Measurements from ENCODE around the gene ARMC9.

The ARMC9 gene

DNA sequence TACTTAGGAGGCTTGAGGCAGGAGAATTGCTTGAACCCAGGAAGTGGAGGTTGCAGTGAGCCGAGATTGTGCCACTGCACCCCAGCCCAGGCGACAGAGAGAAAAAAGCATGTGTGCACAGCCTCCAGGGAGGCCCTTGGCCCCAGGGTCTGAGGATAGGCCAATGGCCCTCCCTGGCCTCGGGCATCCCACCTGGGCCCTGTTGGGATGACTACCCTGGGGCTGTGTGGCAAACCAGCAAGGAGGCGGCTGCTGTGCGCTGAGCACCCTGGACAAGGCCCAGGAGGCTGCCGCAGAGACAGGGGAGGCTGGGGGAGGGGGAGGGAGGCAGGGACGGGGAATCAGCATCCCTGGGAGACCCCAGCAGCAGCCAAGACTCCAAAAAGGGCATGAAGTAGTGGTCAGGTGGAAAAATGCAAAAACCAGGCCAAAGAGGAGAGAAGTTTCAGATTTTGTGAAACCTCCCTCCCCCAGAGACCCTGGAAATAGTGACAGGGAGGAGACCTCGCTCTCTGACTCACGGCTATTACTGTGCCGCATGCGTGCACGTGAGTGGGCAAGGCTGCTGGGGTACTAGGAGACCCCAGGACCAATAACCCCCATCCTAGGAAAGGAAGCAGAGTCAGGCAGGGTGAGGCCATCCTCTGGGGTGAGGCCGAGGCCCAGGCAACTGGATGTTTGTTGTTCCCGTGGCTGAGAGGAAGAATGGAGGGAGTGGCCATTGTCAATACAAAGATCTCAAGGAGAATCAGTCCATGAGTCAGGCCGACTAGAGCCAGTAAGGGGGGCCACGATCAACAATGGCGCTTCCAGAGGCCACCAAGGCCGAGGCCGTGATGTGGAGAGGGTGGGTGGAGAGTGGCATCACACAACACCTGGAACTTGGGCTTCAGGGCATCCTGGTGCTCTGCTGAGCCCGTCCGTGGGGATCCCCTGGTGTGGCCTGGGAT is 181.1 kb downstream of the ARMC9 start:
- Histone ChIP-seq H3K36me3 (ENCODE audit: control insufficient read depth, insufficient read depth, low read length) (no peaks in the 10 kb centered on the region), H3K27ac (ENCODE audit: low read length) (no peak overlapping the region), H3K27me3 (ENCODE audit: control insufficient read depth, insufficient read depth, low read length) (no peaks in the 10 kb centered on the region), H3K4me1 (ENCODE audit: control insufficient read depth, insufficient read depth, low read length) (peaks cover 4% of the 10 kb centered on the region), H3K9me3 (ENCODE audit: control insufficient read depth, insufficient read depth, low read length) (no peaks in the 10 kb centered on the region), H3K4me3 (ENCODE audit: low read length) (no peak overlapping the region)
- no CpG with 5 or more reads among the region's 21 CpGs for WGBS (ENCODE audit: insufficient coverage, insufficient read length)
- no peak for DNase-seq (ENCODE audit: low read depth, low spot score)

DNA sequence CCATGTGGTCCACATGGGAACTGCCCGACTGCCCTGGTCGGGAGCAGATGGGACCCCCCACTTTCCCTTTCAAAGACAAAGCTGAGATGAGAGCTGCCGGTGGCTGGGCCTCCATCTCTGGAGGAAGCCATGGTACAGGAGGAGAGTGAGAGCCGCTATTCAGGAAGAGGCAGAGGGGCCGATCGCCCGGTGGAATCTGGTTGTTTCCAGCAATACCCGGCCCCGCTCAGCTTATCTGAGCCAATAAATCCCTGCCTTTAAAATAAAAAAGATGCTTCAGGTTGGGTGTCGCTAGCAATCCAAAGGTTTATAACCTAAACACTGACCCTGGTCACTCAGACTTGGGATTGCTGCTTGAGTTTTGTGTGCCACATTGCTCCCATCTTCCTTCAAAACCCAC is 181.9 kb downstream of the ARMC9 start:
- no CpG with 5 or more reads among the region's 10 CpGs for WGBS (ENCODE audit: insufficient coverage, insufficient read length)
- no peaks in the 10 kb centered on the region for H3K36me3 ChIP-seq (ENCODE audit: control insufficient read depth, insufficient read depth, low read length)
- no peak overlapping the region for H3K4me3 ChIP-seq (ENCODE audit: low read length)
- no peaks in the 10 kb centered on the region for H3K27me3 ChIP-seq (ENCODE audit: control insufficient read depth, insufficient read depth, low read length)
- no peak overlapping the region for H3K27ac ChIP-seq (ENCODE audit: low read length)
- H3K4me1 ChIP-seq (ENCODE audit: control insufficient read depth, insufficient read depth, low read length), result peaks cover 4% of the 10 kb centered on the region; the same call in 1 of the 2 replicates
- no peak for DNase-seq (ENCODE audit: low read depth, low spot score)
- no peaks in the 10 kb centered on the region for H3K9me3 ChIP-seq (ENCODE audit: control insufficient read depth, insufficient read depth, low read length)

DNA sequence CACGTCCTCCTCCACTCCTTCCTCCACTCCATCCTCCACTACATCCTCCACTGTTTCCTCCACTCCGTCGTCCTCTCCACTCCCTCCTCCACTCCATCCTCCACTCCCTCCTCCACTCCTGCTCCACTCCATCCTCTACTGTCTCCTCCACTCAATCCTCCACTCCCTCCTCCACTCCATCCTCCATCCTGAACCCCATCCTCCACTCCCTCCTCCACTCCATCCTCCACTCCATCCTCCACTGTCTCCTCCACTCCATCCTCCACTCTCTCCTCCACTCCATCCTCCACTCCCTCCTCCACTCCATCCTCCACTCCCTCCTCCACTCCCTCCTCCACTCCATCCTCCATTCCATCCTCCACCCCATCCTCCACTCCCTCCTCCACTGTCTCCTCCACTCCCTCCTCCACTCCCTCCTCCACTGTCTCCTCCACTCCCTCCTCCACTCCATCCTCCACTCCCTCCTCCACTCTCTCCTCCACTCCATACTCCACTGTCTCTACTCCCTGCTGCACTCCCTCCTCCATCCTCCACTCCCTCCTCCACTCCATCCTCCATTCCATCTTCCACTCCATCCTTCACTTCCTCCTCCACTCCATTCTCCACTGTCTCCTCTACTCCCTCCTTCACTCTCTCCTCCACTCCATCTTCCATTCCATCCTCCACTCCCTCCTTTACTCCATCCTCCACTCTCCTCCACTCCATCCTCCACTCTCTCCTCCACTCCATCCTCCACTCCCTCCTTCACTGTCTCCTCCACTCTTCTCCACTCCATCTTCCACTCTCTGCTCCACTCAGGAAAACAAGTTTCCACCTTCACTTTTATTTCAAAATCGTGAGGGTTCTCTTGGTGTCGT is 182.8 kb downstream of the ARMC9 start:
- Histone ChIP-seq H3K27me3 (ENCODE audit: control insufficient read depth, insufficient read depth, low read length) (no peaks in the 10 kb centered on the region), H3K9me3 (ENCODE audit: control insufficient read depth, insufficient read depth, low read length) (no peaks in the 10 kb centered on the region), H3K4me3 (ENCODE audit: low read length) (no peak overlapping the region), H3K4me1 (ENCODE audit: control insufficient read depth, insufficient read depth, low read length) (peaks cover 4% of the 10 kb centered on the region; the same call in 1 of the 2 replicates), H3K27ac (ENCODE audit: low read length) (no peak overlapping the region), H3K36me3 (ENCODE audit: control insufficient read depth, insufficient read depth, low read length) (no peaks in the 10 kb centered on the region; the same call in 1 of the 2 replicates)
- 100% methylated on average over 2 of the region's 5 CpGs for WGBS (ENCODE audit: insufficient coverage, insufficient read length)
- no peak for DNase-seq (ENCODE audit: low read depth, low spot score)

DNA sequence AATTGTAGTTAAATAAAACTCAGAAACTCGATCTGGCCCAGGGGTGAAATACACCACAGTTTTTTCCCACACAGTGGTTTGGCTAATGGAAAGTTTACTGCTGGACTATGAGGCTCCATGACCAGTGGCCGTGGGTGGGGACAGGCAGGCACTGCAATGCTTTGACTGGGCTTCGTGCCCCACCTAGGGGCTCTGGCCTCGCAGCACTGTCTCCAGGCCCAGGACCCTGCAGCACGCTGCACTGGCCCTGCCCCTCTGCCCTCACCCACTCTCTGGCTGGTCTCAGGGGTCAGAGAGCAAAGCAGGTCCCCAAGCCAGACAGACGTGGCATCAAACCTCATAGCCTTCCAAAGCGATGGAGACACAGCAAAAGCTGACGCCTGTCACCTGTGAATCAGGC is 183.7 kb downstream of the ARMC9 start:
- no peak for DNase-seq (ENCODE audit: low read depth, low spot score)
- WGBS (ENCODE audit: insufficient coverage, insufficient read length), result no CpG with 5 or more reads among the region's 8 CpGs
- H3K4me3 ChIP-seq (ENCODE audit: low read length), result no peak overlapping the region
- no peak overlapping the region for H3K27ac ChIP-seq (ENCODE audit: low read length)
- H3K9me3 ChIP-seq (ENCODE audit: control insufficient read depth, insufficient read depth, low read length), result no peaks in the 10 kb centered on the region
- no peaks in the 10 kb centered on the region for H3K27me3 ChIP-seq (ENCODE audit: control insufficient read depth, insufficient read depth, low read length)
- no peaks in the 10 kb centered on the region; the same call in 1 of the 2 replicates for H3K36me3 ChIP-seq (ENCODE audit: control insufficient read depth, insufficient read depth, low read length)
- 0 out of 2 replicates have a peak, but pooled peaks cover under 1% of the 10 kb centered on the region for H3K4me1 ChIP-seq (ENCODE audit: control insufficient read depth, insufficient read depth, low read length)

DNA sequence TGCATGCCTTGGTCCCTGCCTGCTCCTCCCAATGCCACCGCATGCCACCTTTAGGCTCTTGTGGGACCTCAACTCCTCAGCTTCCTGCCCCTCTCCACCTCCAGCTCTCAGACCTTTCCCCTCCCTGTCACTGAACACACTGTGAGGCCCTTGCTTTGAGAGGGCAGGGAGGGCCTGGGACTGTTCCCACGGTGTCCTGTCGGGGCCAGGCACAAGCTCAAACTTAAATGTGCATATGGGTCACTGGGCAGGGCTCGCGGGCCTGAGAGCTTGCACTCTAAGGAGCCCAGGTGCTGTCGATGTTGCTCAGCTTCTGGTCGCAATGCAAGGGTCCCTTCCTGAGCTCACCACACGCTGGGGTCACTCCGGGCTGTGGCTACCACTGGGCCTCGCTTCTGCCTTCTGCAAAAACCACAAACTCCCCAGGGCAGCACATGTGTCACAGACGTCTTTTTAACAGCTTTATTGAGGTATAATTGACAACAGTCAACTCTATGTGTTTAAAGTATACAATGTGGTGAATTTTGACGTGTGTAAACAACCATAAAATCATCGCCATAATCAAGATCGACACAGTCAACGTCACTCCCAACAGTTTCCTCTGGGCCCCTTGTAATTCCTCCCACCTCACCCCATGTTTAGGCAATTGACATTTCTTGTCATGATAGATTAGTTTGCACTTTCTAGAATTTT is 185.1 kb downstream of the ARMC9 start:
- no peak for DNase-seq (ENCODE audit: low read depth, low spot score)
- H3K4me3 ChIP-seq (ENCODE audit: low read length), result no peak overlapping the region
- no peaks in the 10 kb centered on the region for H3K9me3 ChIP-seq (ENCODE audit: control insufficient read depth, insufficient read depth, low read length)
- H3K27ac ChIP-seq (ENCODE audit: low read length), result no peak overlapping the region
- 0 out of 2 replicates have a peak, but pooled peaks cover 1% of the 10 kb centered on the region for H3K4me1 ChIP-seq (ENCODE audit: control insufficient read depth, insufficient read depth, low read length)
- no CpG with 5 or more reads among the region's 15 CpGs for WGBS (ENCODE audit: insufficient coverage, insufficient read length)
- H3K36me3 ChIP-seq (ENCODE audit: control insufficient read depth, insufficient read depth, low read length), result no peaks in the 10 kb centered on the region; the same call in 1 of the 2 replicates
- no peaks in the 10 kb centered on the region for H3K27me3 ChIP-seq (ENCODE audit: control insufficient read depth, insufficient read depth, low read length)

DNA sequence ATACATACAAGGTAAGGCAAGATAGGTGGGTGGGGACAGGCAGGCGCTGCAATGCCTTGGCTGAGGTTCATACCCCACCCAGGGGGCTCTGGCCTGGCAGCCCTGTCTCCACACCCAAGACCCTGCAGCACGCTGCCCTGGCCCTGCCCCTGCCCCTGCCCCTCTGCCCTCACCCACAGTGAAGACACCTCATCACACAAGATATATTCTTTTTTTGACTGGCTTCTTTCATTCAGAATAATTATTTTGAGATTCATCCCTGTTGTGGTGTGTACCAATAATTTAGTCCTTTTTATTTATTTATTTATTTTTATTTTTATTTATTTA is 185.6 kb downstream of the ARMC9 start:
- peaks cover 4% of the 10 kb centered on the region; the same call in 1 of the 2 replicates for H3K4me1 ChIP-seq (ENCODE audit: control insufficient read depth, insufficient read depth, low read length)
- H3K27ac ChIP-seq (ENCODE audit: low read length), result no peak overlapping the region
- WGBS (ENCODE audit: insufficient coverage, insufficient read length), result no CpG with 5 or more reads among the region's 2 CpGs
- H3K27me3 ChIP-seq (ENCODE audit: control insufficient read depth, insufficient read depth, low read length), result no peaks in the 10 kb centered on the region
- no peaks in the 10 kb centered on the region for H3K9me3 ChIP-seq (ENCODE audit: control insufficient read depth, insufficient read depth, low read length)
- DNase-seq (ENCODE audit: low read depth, low spot score), result no peak
- H3K4me3 ChIP-seq (ENCODE audit: low read length), result no peak overlapping the region
- no peaks in the 10 kb centered on the region; the same call in 1 of the 2 replicates for H3K36me3 ChIP-seq (ENCODE audit: control insufficient read depth, insufficient read depth, low read length)

DNA sequence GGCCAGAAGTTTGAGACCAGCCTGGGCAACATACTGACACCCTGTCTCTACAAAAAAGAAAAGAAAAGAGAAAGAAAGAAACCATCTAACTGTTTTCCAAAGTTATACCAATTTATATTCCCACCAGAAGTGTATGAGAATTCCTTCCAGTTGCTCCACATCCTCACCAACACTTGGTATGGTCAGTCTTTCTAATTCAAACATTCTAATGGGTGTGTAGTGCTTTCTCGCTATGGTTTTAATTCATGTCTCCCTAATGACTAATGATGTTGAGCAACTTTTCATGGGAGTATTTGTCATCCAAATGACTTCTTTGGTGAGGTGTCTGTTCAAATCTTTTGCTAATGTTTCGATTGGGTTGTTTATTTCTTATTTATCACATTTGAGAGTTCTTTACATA is 186.5 kb downstream of the ARMC9 start:
- no CpG with 5 or more reads among the region's 2 CpGs for WGBS (ENCODE audit: insufficient coverage, insufficient read length)
- H3K36me3 ChIP-seq (ENCODE audit: control insufficient read depth, insufficient read depth, low read length), result no peaks in the 10 kb centered on the region; the same call in 1 of the 2 replicates
- no peak for DNase-seq (ENCODE audit: low read depth, low spot score)
- H3K4me3 ChIP-seq (ENCODE audit: low read length), result no peak overlapping the region
- H3K4me1 ChIP-seq (ENCODE audit: control insufficient read depth, insufficient read depth, low read length), result peaks cover 5% of the 10 kb centered on the region; the same call in 1 of the 2 replicates
- no peaks in the 10 kb centered on the region for H3K9me3 ChIP-seq (ENCODE audit: control insufficient read depth, insufficient read depth, low read length)
- no peak overlapping the region for H3K27ac ChIP-seq (ENCODE audit: low read length)
- H3K27me3 ChIP-seq (ENCODE audit: control insufficient read depth, insufficient read depth, low read length), result no peaks in the 10 kb centered on the region

DNA sequence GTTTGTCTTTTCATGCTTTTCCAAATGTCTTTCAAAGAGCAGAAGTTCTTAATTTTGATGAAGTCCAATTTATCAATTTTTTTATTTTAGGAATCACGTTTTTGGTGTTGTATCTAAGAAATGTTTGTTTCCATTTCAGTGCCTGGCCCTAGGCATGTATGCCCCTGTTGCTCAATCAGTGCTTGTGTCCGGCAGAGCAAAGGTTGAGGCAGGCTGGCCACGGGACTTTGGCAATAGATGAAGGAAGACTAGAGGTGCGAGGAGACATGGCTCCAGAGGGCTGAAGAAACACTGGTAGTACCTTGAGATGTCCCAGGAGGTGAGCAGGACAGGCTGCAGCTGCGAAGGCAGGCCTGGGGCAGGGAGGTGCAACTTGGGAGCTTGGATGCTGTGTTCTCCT is 187.0 kb downstream of the ARMC9 start:
- H3K4me3 ChIP-seq (ENCODE audit: low read length), result no peak overlapping the region
- H3K4me1 ChIP-seq (ENCODE audit: control insufficient read depth, insufficient read depth, low read length), result peaks cover 5% of the 10 kb centered on the region; the same call in 1 of the 2 replicates
- no peaks in the 10 kb centered on the region; the same call in 1 of the 2 replicates for H3K36me3 ChIP-seq (ENCODE audit: control insufficient read depth, insufficient read depth, low read length)
- DNase-seq (ENCODE audit: low read depth, low spot score), result no peak
- no peak overlapping the region for H3K27ac ChIP-seq (ENCODE audit: low read length)
- H3K27me3 ChIP-seq (ENCODE audit: control insufficient read depth, insufficient read depth, low read length), result no peaks in the 10 kb centered on the region
- no CpG with 5 or more reads among the region's 5 CpGs for WGBS (ENCODE audit: insufficient coverage, insufficient read length)
- no peaks in the 10 kb centered on the region for H3K9me3 ChIP-seq (ENCODE audit: control insufficient read depth, insufficient read depth, low read length)

DNA sequence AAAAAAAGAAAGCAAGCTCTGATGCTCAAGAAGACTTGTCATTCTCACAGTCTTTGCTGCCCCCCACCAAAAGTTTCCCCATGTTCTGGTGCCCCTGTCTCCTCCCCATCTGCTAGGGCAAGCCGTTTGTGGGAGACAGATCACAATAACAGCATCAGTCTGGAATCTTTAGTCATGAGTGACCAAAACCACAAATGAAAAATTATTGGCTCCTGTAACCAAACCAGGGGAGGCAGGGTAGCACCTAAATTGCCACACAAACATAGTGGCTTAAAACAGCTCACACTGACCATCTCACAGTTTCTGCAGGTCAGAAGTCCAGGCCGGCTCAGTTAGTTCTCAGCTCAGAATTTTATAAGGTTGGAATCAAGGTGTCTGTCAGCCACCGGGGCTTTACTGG is 188.0 kb downstream of the ARMC9 start:
- no peak for DNase-seq (ENCODE audit: low read depth, low spot score)

More for the DNA sequence above, 188.0 kb downstream of the ARMC9 start:
- Histone ChIP-seq H3K27me3 (ENCODE audit: control insufficient read depth, insufficient read depth, low read length) (no peaks in the 10 kb centered on the region), H3K36me3 (ENCODE audit: control insufficient read depth, insufficient read depth, low read length) (no peaks in the 10 kb centered on the region; the same call in 1 of the 2 replicates), H3K4me1 (ENCODE audit: control insufficient read depth, insufficient read depth, low read length) (peaks cover 5% of the 10 kb centered on the region; the same call in 1 of the 2 replicates), H3K9me3 (ENCODE audit: control insufficient read depth, insufficient read depth, low read length) (no peaks in the 10 kb centered on the region), H3K4me3 (ENCODE audit: low read length) (no peak overlapping the region), H3K27ac (ENCODE audit: low read length) (no peak overlapping the region)
- WGBS (ENCODE audit: insufficient coverage, insufficient read length), result no CpG with 5 or more reads among the region's 3 CpGs
